Mucosa of descending colon (tissue), 3 donors: ENCODE results near the gene SSH2. TPM values are rescaled to one million over a fixed set of nuclear protein-coding genes. Genes with fewer than 3 reads are reported as not detected.

Experiments used
- ATAC-seq: fragments of 200-7000 bp; cut with Tn5 transposase; one replicate; pipeline ENCODE4 v1.9.1; 2020; ENCODE audit warnings: mild to moderate bottlenecking, moderate library complexity
- DNase-seq, 3 donors: peaks; one replicate each; pipeline ENCODE4 v3.0.0-alpha.2; 2020
- H3K36me3 ChIP-seq: fragments of 200-600 bp; one replicate; pipeline ENCODE4 v1.8.0; 2021; ENCODE audit warnings: low read depth, mild to moderate bottlenecking
- H3K4me1 ChIP-seq: fragments of 200-600 bp; one replicate; pipeline ENCODE4 v1.8.0; 2021; ENCODE audit warnings: low read depth, mild to moderate bottlenecking
- H3K4me3 ChIP-seq: fragments of 200-600 bp; one replicate; pipeline ENCODE4 v1.8.0; 2021; ENCODE audit warnings: mild to moderate bottlenecking
- H3K9me3 ChIP-seq: fragments of 200-600 bp; one replicate; pipeline ENCODE4 v1.8.0; 2021; ENCODE audit warnings: mild to moderate bottlenecking
- CTCF ChIP-seq: fragments of 200-600 bp; IDR thresholded peaks from one replicate; pipeline ENCODE4 v1.8.0; 2022; ENCODE audit warnings: antibody characterized with exemption, mild to moderate bottlenecking
- intact Hi-C, 2 donors: fragments of 100-400 bp; cut with DNase I in 1 of 2; cut with micrococcal nuclease in 1 of 2; formaldehyde crosslinking; loops; one replicate each; pipeline versions ENCODE4 v1.11.0 to v1.11.1; 2022; cut with DNase I, micrococcal nuclease
- total RNA-seq, 3 donors: library from RNA; stranded (reverse); fragmentation: NEBNext Ultra II Directional in 2 of 3; extraction: Animal tissue kit (Norgen Biotek cat#: 25700) in 2 of 3; gene quantifications; one replicate each; pipeline versions ENCODE4 v1.2.1 to v1.2.4, GENCODE V29; 2021 to 2023
- donor health status: DM: no; HTN: no; CAD: no; lungs with moderate emphysema.
- donor health status: DM: no; HTN: no; CAD: no.
- donor health status: DM: no; HTN: yes; CAD: no.

SSH2 gene
- total RNA-seq, 3 donors from 2014 or later = 32.1 to 47.8 (median 40.8) TPM

GRCh38 chr17:29719469-29719868, 210.6 kb downstream of the SSH2 start:
- intact Hi-C loops = no loop called here
- Histone ChIP-seq H3K4me1 (peaks cover 6% of the 10 kb centered on the region), H3K4me3 (no peak overlapping the region), H3K36me3 (no peaks in the 10 kb centered on the region), H3K9me3 (no peaks in the 10 kb centered on the region)
- DNase-seq = no peak
- no peak for ATAC-seq
- TF ChIP-seq CTCF = no peak

- TF ChIP-seq CTCF = no peak
- Histone ChIP-seq H3K4me3 (no peak overlapping the region), H3K4me1 (peaks cover 6% of the 10 kb centered on the region), H3K9me3 (no peaks in the 10 kb centered on the region), H3K36me3 (no peaks in the 10 kb centered on the region)
- DNase-seq (no peak), ATAC-seq (no peak)
- intact Hi-C loops = no loop called here
These were observed 211.5 kb downstream of the SSH2 start for GRCh38 chr17:29718446-29719039.

- Histone ChIP-seq H3K9me3 (no peaks in the 10 kb centered on the region), H3K4me3 (no peak overlapping the region), H3K36me3 (no peaks in the 10 kb centered on the region), H3K4me1 (peaks cover 6% of the 10 kb centered on the region)
- no peak for ATAC-seq
- TF ChIP-seq CTCF = no peak
- DNase-seq = no peak
- intact Hi-C loops = no loop called here
These were observed 212.2 kb downstream of the SSH2 start for GRCh38 chr17:29717817-29718216.

GRCh38 chr17:29716566-29716965, 213.5 kb downstream of the SSH2 start:
- ATAC-seq = no peak
- DNase-seq = no peak
- H3K36me3 ChIP-seq = no peaks in the 10 kb centered on the region
- no peak for TF ChIP-seq CTCF
- H3K4me1 ChIP-seq = no peaks in the 10 kb centered on the region
- no peak overlapping the region for H3K4me3 ChIP-seq
- H3K9me3 ChIP-seq = no peaks in the 10 kb centered on the region
- intact Hi-C loops = no loop called here

GRCh38 chr17:29715680-29716079, 214.3 kb downstream of the SSH2 start:
- H3K36me3 ChIP-seq = no peaks in the 10 kb centered on the region
- TF ChIP-seq CTCF = no peak
- no peaks in the 10 kb centered on the region for H3K9me3 ChIP-seq
- DNase-seq (no peak), ATAC-seq (no peak)
- intact Hi-C loops = no loop called here
- H3K4me1 ChIP-seq = no peaks in the 10 kb centered on the region
- no peak overlapping the region for H3K4me3 ChIP-seq

- ATAC-seq = no peak
- TF ChIP-seq CTCF = no peak
- Histone ChIP-seq H3K4me1 (no peaks in the 10 kb centered on the region), H3K36me3 (no peaks in the 10 kb centered on the region), H3K4me3 (no peak overlapping the region), H3K9me3 (no peaks in the 10 kb centered on the region)
- intact Hi-C loops = no loop called here
- DNase-seq = no peak
These were observed 215.9 kb downstream of the SSH2 start for GRCh38 chr17:29714146-29714545.
